ENCODE results near the gene BMAL1. TPM values are rescaled to one million over a fixed set of nuclear protein-coding genes. Genes with fewer than 3 reads are reported as not detected.
A peak's percentile ranks its signal among the peaks of the same experiment; 100 is the strongest.

The BMAL1 gene
- total and polyA plus RNA-seq, 2 of the 4 experiments (the other 2 are of a cell fraction): 8.8 to 9.9 TPM

GRCh38 chr11:13229136-13229535, 48.5 kb upstream of the BMAL1 start:
- H4K91ac ChIP-seq (ENCODE audit: insufficient read depth, low read depth, low read length): no peak overlapping the region
- WGBS, 2 experiments (ENCODE audit: extremely low coverage in 2 of 2, insufficient read length in 1 of 2): 80% methylated on average over 1 of the region's 4 CpGs; no CpG with 5 or more reads in 1 of the 2 experiments
- no peak overlapping the region for H3K27ac ChIP-seq (ENCODE audit: insufficient read depth, low read length)
- no peak overlapping the region for H3K4me2 ChIP-seq (ENCODE audit: low read depth, low read length)
- peak; percentile 63 for ATAC-seq (ENCODE audit: low read depth)
- H2AK9ac ChIP-seq (replicated peaks; ENCODE audit: low read depth, low read length, poor library complexity): peak overlapping the region; percentile 11
- H3K4me3 ChIP-seq (ENCODE audit: insufficient read depth, low read depth, low read length): no peak overlapping the region
- ChIA-PET CTCF (interaction anchor here (2.2 kb wide), 1 partner anchor 10 kb away, joined by 7 read pairs; no protein-coding TSS in a partner anchor), POLR2A (ENCODE audit: unreplicated experiment) (no interaction called here)
- TF ChIP-seq CTCF (conservative IDR thresholded peaks at IDR 0.05; ENCODE audit: low read depth, low read length) (no peak), SMC3 (IDR thresholded peaks at IDR 0.05; ENCODE audit: low read depth, low read length) (no peak), POLR2A (IDR thresholded peaks at IDR 0.05; ENCODE audit: low read depth, low read length) (no peak)
- no peak overlapping the region for H2BK120ac ChIP-seq (ENCODE audit: low read depth, low read length)
- peak overlapping the region in 1 of 2 experiments; percentile 11; a peak in 1 of 4 replicates for H4K8ac ChIP-seq (ENCODE audit: low read depth in 2 of 2, low read length in 2 of 2)
- 0 out of 2 replicates have a peak overlapping the region, but pooled peaks have one; percentile 4 for H3K56ac ChIP-seq (ENCODE audit: extremely low read depth, insufficient read depth, low read length)
- no peaks in the 10 kb centered on the region for H3K27me3 ChIP-seq (ENCODE audit: control insufficient read depth, insufficient read depth, low read length)
- H3K9me3 ChIP-seq (ENCODE audit: control insufficient read depth, insufficient read depth, low read length): no peaks in the 10 kb centered on the region
- H3K23ac ChIP-seq (ENCODE audit: low read depth, low read length): no peak overlapping the region
- H2BK15ac ChIP-seq (ENCODE audit: low read depth, low read length): no peak overlapping the region; the same call in 2 of the 3 replicates
- 0 out of 2 replicates have a peak overlapping the region, but pooled peaks have one; percentile 9 for H3K18ac ChIP-seq (ENCODE audit: low read depth, low read length)
- H2AFZ ChIP-seq (replicated peaks; ENCODE audit: low read length, poor library complexity): no peak overlapping the region
- peaks cover 3% of the 10 kb centered on the region; the same call in 1 of the 2 replicates for H3K4me1 ChIP-seq (ENCODE audit: control insufficient read depth, insufficient read depth, low read length)
- BruUV-seq (replicated peaks): no TSS peak
- no peak overlapping the region for H2BK5ac ChIP-seq (ENCODE audit: low read depth, low read length, poor library complexity, severe bottlenecking)
- no peaks in the 10 kb centered on the region for H3K79me1 ChIP-seq (ENCODE audit: low read depth in 1 of 2, low read length in 2 of 2)
- intact Hi-C loops (cut with micrococcal nuclease): no loop called here
- H3K36me3 ChIP-seq (ENCODE audit: control insufficient read depth, insufficient read depth, low read length): no peaks in the 10 kb centered on the region
- 0 out of 2 replicates have a peak overlapping the region, but pooled peaks have one; percentile 45 for H2AK5ac ChIP-seq (ENCODE audit: low read depth, low read length)
- peak overlapping the region; percentile 2; the same call in 1 of the 2 replicates for H3K4ac ChIP-seq (ENCODE audit: low read depth, low read length)
- no peak overlapping the region for H3K14ac ChIP-seq (replicated peaks; ENCODE audit: low read depth, low read length)
- H2BK20ac ChIP-seq (ENCODE audit: low read depth, low read length): peak overlapping the region; percentile 16; the same call in 1 of the 2 replicates
- dilution Hi-C loops (cut with HindIII; ENCODE audit: low sequenced_read_pairs, unreplicated experiment): no loop called here
- peaks cover 9% of the 10 kb centered on the region; the same call in 1 of the 2 replicates for H3K9me1 ChIP-seq (ENCODE audit: insufficient read depth, low read length)
- no peak overlapping the region for H3K9ac ChIP-seq (ENCODE audit: low read depth, low read length)
- no peaks in the 10 kb centered on the region for H4K20me1 ChIP-seq (ENCODE audit: insufficient read depth, low read length)
- in situ Hi-C loops (cut with MboI; ENCODE audit: low sequenced_read_pairs): no loop called here
- no peak for DNase-seq
- H4K5ac ChIP-seq (ENCODE audit: low read depth, low read length): no peak overlapping the region

Data from IMR-90 (cell line).